Heart right ventricle (tissue), 16 donors: ENCODE data around the gene LNX1. TPM values are rescaled to one million over a fixed set of nuclear protein-coding genes. Genes with fewer than 3 reads are reported as not detected.
"Not testable (repeated sequence)": the region's sequence is repeated elsewhere in the genome, so short reads cannot be mapped to it uniquely, and the experiment has no call there.

ENCODE experiments used
- ATAC-seq, 8 donors: fragments of 200-7000 bp; cut with Tn5 transposase; one replicate each; pipeline ENCODE4 v1.9.1; 2020; ENCODE audit warnings: mild to moderate bottlenecking in 8 of 8, moderate library complexity in 8 of 8, moderate number of reproducible peaks in 1 of 8
- DNase-seq, 2 donors: peaks; one replicate each; pipeline ENCODE4 v3.0.0-alpha.2; 2020
- H3K27ac ChIP-seq, 10 donors: fragments of 200-600 bp; sonication (generic) in 2 of 10; one replicate each; pipeline versions ENCODE4 v1.5.0 to v1.8.0; 2020 to 2022; ENCODE audit warnings: mild to moderate bottlenecking in 3 of 10
- H3K27me3 ChIP-seq, 7 donors: fragments of 200-600 bp; one replicate each; pipeline ENCODE4 v1.8.0; 2021 to 2022; ENCODE audit warnings: mild to moderate bottlenecking in 2 of 7
- H3K36me3 ChIP-seq, 9 donors: fragments of 200-600 bp; sonication (generic) in 1 of 9; one replicate each; pipeline versions ENCODE4 v1.5.0 to v1.8.0; 2020 to 2022; ENCODE audit warnings: mild to moderate bottlenecking in 2 of 9
- H3K4me1 ChIP-seq, 9 donors: fragments of 200-600 bp; sonication (generic) in 1 of 9; one replicate each; pipeline versions ENCODE4 v1.5.0 to v1.8.0; 2020 to 2022; ENCODE audit warnings: mild to moderate bottlenecking in 4 of 9
- H3K4me3 ChIP-seq, 10 donors: fragments of 200-600 bp; sonication (generic) in 2 of 10; one replicate each; pipeline versions ENCODE4 v1.5.0 to v1.8.0; 2020 to 2022; ENCODE audit warnings: mild to moderate bottlenecking in 7 of 10, moderate library complexity in 2 of 10
- H3K9me3 ChIP-seq, 11 donors: fragments of 200-600 bp in 10 of 11; sonication (generic) in 2 of 11; one replicate each; pipeline versions ENCODE4 v1.5.0 to v1.8.0; 2013 to 2022; ENCODE audit warnings: mild to moderate bottlenecking in 2 of 11, control low read depth in 1 of 11, moderate library complexity in 1 of 11
- CTCF ChIP-seq, 9 donors: fragments of 200-600 bp; sonication (generic) in 2 of 9; IDR thresholded peaks; one replicate each; pipeline versions ENCODE4 v1.5.0 to v1.8.0; 2021 to 2022; ENCODE audit warnings: antibody characterized with exemption in 9 of 9, mild to moderate bottlenecking in 5 of 9, moderate library complexity in 1 of 9
- WGBS, 2 donors: extraction: QIAGEN DNeasy Blood & Tissue Kit; methylation state at CpG; one replicate each; pipeline ENCODE4 v1.1.7; 2013; ENCODE audit warnings: inconsistent platforms in 1 of 2; 5-methylcytosine and 5-hydroxymethylcytosine counted together
- intact Hi-C, 10 donors: fragments of 100-400 bp; cut with DNase I; formaldehyde crosslinking; loops; one replicate each; pipeline versions ENCODE4 v1.11.1 to v1.14.2; 2022
- polyA plus RNA-seq, 2 donors: library from polyadenylated mRNA; stranded (reverse); fragments of 200-250 nt; gene quantifications; one replicate each; pipeline ENCODE4 v1.2.3, GENCODE V29; 2013
- total RNA-seq, 10 donors: library from RNA; stranded (reverse); fragmentation: NEBNext Ultra II Directional in 3 of 10; extraction: Animal tissue kit (Norgen Biotek cat#: 25700) in 3 of 10; gene quantifications; one replicate each; pipeline versions ENCODE4 v1.2.1 to v1.2.4, GENCODE V29; 2021 to 2023
- donor health status: Arrhythmogenic right ventricular cardiomyopathy.
- donor health status: ischemic (EF 13 %, LVEDD 7.1; RV severe dilation, severe dysfunction).
- donor health status: healthy with polysubstance abuse.
- donor health status: DM: no; HTN: yes; CAD: no.
- donor health status: DM: no; HTN: no; CAD: no.
- donor health status: ischemic (EF 25% LVEDD 6.9; RV normal size, moderate dysfunction).
- donor health status: ischemic (EF 25% LVEDD 5.7; RV mildly dilated, moderate dysfunction).
- donor health status: healthy.
- donor health status: DM: yes; HTN: yes; CAD: no.
- donor health status: Ischemic cardiomyopathy.
- donor health status: ischemic (EF 35%, LVEDD 5.7; RV mildly dilated, moderate dysfunction).
- donor health status: nonischemic (EF 11% LVEDD 7.7; RV severe dilation, severe dysfunction).
- donor health status: DM: yes; HTN: yes; CAD: no.
- donor health status: PGD.
- donor health status: ischemic (EF 29% LVEDD 5.4; RV normal size, mild dysfunction).
- donor health status: nonischemic (EF 23%, LVEDD 6.1; RV moderate dilation, normal function).

LNX1 gene
- total and polyA plus RNA-seq, 12 donors: 2.0 to 16.1 (median 5.6) TPM

- intact Hi-C loops: no loop called here
- peaks cover 0 to 2% (median 0%) of the 10 kb centered on the region in 11 donors for H3K9me3 ChIP-seq
- 79 to 81% methylated on average over 5 of the region's 5 CpGs for WGBS, 2 donors
- no peak for TF ChIP-seq CTCF (IDR thresholded peaks at IDR 0.05)
- no peak for DNase-seq
- H3K4me3 ChIP-seq: no peak overlapping the region
- ATAC-seq: no peak
- no peaks in the 10 kb centered on the region for H3K27me3 ChIP-seq
- H3K4me1 ChIP-seq: peaks cover 0 to 3% (median 0%) of the 10 kb centered on the region in 9 donors
- H3K36me3 ChIP-seq: peaks cover 0 to 59% (median 0%) of the 10 kb centered on the region in 9 donors
- peak overlapping the region in 1 of 10 donors; percentile 44 for H3K27ac ChIP-seq
Observed at GRCh38 chr4:53477038-53477565, 114.2 kb downstream of the LNX1 start.

- peaks cover 0 to 3% (median 0%) of the 10 kb centered on the region in 9 donors for H3K4me1 ChIP-seq
- H3K36me3 ChIP-seq: peaks cover 0 to 53% (median 0%) of the 10 kb centered on the region in 9 donors
- intact Hi-C loops: no loop called here
- peak overlapping the region in 1 of 10 donors; percentile 44 for H3K27ac ChIP-seq
- DNase-seq (no peak), ATAC-seq (peak in 5 of 8 donors; percentile 20 to 71 (median 46))
- H3K27me3 ChIP-seq: no peaks in the 10 kb centered on the region
- no peak overlapping the region for H3K4me3 ChIP-seq
- no peak for TF ChIP-seq CTCF (IDR thresholded peaks at IDR 0.05)
- H3K9me3 ChIP-seq: peaks cover 0 to 5% (median 0%) of the 10 kb centered on the region in 11 donors
- WGBS, 2 donors: 82 to 86% methylated on average over 10 of the region's 10 CpGs
Observed at GRCh38 chr4:53476232-53477037, 114.9 kb downstream of the LNX1 start.

GRCh38 chr4:53466576-53466975 lies 124.7 kb downstream of the LNX1 start:
- H3K27ac ChIP-seq, DNase-seq, H3K4me3 ChIP-seq, ATAC-seq, H3K4me1 ChIP-seq, H3K27me3 ChIP-seq, intact Hi-C loops: not testable (repeated sequence)
- peaks cover 0 to 33% (median 4%) of the 10 kb centered on the region in 11 donors for H3K9me3 ChIP-seq
- 98 to 99% methylated on average over 6 of the region's 6 CpGs for WGBS, 2 donors
- peaks cover 0 to 23% (median 6%) of the 10 kb centered on the region in 9 donors for H3K36me3 ChIP-seq

GRCh38 chr4:53465891-53466290 lies 125.4 kb downstream of the LNX1 start:
- DNase-seq (no peak), ATAC-seq (no peak)
- no peaks in the 10 kb centered on the region for H3K27me3 ChIP-seq
- no peak overlapping the region for H3K27ac ChIP-seq
- peaks cover 0 to 30% (median 8%) of the 10 kb centered on the region in 9 donors for H3K36me3 ChIP-seq
- intact Hi-C loops: no loop called here
- H3K4me1 ChIP-seq: no peaks in the 10 kb centered on the region
- H3K9me3 ChIP-seq: peaks cover 0 to 27% (median 4%) of the 10 kb centered on the region in 11 donors
- no peak overlapping the region for H3K4me3 ChIP-seq
- no peak for TF ChIP-seq CTCF (IDR thresholded peaks at IDR 0.05)

- Histone ChIP-seq H3K36me3 (peaks cover 0 to 36% (median 14%) of the 10 kb centered on the region in 9 donors), H3K27me3 (no peaks in the 10 kb centered on the region), H3K27ac (no peak overlapping the region), H3K4me3 (no peak overlapping the region), H3K4me1 (no peaks in the 10 kb centered on the region), H3K9me3 (peaks cover 0 to 22% (median 4%) of the 10 kb centered on the region in 11 donors)
- intact Hi-C loops: no loop called here
- 77 to 88% methylated on average over 2 of the region's 2 CpGs for WGBS, 2 donors
- ATAC-seq: no peak
- no peak for TF ChIP-seq CTCF (IDR thresholded peaks at IDR 0.05)
- no peak for DNase-seq
Observed at GRCh38 chr4:53465281-53465680, 126.0 kb downstream of the LNX1 start.
